OCI-LY1 (cell line): ENCODE results near the gene CHN1.

Experiments
- EZH2 ChIP-seq: fragments of 200-600 bp; sonication (generic), shearing (Covaris generic); IDR thresholded peaks from 2 replicates; pipeline ENCODE4 v1.8.0; 2017; ENCODE audit warnings: borderline replicate concordance, mixed run types, mild to moderate bottlenecking, antibody characterized with exemption, low read length, moderate library complexity, mixed read lengths
- TF ChIP-seq, protein P1 (sequence below): fragments of 200-600 bp; sonication (generic), shearing (Covaris generic); IDR thresholded peaks from 2 replicates; pipeline ENCODE4 v1.5.1; 2017; ENCODE audit warnings: mild to moderate bottlenecking, antibody characterized with exemption, low read length, moderate library complexity, mixed read lengths

DNA sequence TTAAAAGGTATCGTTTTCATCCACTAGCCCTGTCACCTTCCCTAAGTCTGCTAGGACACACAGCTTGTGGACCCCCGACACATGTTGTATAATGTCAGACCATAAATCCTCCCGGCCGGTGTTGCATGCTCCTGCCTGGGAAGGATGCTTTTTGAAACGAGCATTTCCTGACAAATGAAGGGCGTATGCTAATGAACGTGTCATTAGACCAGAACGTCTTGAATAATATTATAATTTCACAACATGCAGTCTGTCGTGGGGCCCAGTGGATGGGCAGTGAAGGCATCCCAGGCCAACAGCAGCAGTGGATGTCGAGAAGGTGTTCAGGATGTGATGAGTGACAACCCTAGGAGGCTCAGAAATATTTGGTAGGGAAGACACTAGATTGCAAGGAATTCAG, 248.4 kb downstream of the CHN1 start:
- TF ChIP-seq, protein P1, sequence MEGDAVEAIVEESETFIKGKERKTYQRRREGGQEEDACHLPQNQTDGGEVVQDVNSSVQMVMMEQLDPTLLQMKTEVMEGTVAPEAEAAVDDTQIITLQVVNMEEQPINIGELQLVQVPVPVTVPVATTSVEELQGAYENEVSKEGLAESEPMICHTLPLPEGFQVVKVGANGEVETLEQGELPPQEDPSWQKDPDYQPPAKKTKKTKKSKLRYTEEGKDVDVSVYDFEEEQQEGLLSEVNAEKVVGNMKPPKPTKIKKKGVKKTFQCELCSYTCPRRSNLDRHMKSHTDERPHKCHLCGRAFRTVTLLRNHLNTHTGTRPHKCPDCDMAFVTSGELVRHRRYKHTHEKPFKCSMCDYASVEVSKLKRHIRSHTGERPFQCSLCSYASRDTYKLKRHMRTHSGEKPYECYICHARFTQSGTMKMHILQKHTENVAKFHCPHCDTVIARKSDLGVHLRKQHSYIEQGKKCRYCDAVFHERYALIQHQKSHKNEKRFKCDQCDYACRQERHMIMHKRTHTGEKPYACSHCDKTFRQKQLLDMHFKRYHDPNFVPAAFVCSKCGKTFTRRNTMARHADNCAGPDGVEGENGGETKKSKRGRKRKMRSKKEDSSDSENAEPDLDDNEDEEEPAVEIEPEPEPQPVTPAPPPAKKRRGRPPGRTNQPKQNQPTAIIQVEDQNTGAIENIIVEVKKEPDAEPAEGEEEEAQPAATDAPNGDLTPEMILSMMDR: no peak
- no peak for TF ChIP-seq EZH2
